ENCODE data around the gene PRR12. TPM values are rescaled to one million over a fixed set of nuclear protein-coding genes. Genes with fewer than 3 reads are reported as not detected.
"Not testable (repeated sequence)": the region's sequence is repeated elsewhere in the genome, so short reads cannot be mapped to it uniquely, and the experiment has no call there.

The PRR12 gene
- total RNA-seq, 1 donor from 2014 or later = 32.0 TPM

DNA sequence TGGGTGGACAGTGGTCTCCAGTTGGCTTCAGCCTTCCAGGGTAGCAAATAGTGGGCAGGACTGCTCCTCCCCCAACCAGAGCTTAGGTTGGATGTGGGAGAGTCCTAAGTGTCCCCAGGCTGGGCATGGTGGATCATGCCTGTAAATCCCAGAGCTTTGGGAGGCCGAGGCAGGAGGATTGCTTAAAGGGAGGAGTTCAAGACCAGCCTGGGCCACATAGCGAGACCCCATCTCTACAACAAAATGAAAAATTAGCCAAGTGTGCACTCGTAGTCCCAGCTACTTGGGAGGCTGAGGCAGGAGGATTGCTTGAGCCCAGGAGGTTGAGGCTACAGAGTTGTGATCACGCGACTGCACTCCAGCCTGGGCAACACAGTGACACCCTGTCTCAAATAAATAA lies 41.6 kb downstream of the PRR12 start:
- H3K27me3 ChIP-seq (ENCODE audit: low read depth) = no peaks in the 10 kb centered on the region
- TF ChIP-seq, protein P1, sequence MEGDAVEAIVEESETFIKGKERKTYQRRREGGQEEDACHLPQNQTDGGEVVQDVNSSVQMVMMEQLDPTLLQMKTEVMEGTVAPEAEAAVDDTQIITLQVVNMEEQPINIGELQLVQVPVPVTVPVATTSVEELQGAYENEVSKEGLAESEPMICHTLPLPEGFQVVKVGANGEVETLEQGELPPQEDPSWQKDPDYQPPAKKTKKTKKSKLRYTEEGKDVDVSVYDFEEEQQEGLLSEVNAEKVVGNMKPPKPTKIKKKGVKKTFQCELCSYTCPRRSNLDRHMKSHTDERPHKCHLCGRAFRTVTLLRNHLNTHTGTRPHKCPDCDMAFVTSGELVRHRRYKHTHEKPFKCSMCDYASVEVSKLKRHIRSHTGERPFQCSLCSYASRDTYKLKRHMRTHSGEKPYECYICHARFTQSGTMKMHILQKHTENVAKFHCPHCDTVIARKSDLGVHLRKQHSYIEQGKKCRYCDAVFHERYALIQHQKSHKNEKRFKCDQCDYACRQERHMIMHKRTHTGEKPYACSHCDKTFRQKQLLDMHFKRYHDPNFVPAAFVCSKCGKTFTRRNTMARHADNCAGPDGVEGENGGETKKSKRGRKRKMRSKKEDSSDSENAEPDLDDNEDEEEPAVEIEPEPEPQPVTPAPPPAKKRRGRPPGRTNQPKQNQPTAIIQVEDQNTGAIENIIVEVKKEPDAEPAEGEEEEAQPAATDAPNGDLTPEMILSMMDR (IDR thresholded peaks at IDR 0.05) = no peak
- intact Hi-C loops (cut with DNase I) = no loop called here
- peaks cover 27% of the 10 kb centered on the region for H3K4me1 ChIP-seq
- ATAC-seq = no peak
- DNase-seq = no peak
- H3K4me3 ChIP-seq = no peak overlapping the region
- H3K36me3 ChIP-seq = peaks cover 18% of the 10 kb centered on the region
- no peaks in the 10 kb centered on the region for H3K9me3 ChIP-seq
- H3K27ac ChIP-seq = no peak overlapping the region

DNA sequence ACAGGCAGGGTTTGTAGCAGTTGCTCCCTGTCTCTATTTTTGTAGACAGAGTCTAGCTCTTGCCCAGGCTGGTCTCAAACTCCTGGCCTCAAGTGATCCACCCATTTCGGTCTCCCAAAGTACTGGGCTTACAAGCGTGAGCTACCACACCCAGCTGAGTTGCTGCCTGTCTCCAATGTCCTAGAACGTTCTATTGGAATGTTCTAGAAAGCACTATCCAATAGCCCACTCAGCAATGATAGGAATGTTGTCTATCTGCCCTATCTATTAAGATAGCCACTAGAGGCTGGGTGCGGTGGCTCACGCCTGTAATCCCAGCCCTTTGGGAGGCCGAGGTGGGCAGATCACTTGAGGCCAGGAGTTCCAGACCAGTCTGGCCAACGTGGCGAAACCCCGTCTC lies 42.3 kb downstream of the PRR12 start:
- peaks cover 18% of the 10 kb centered on the region for H3K36me3 ChIP-seq
- intact Hi-C loops (cut with DNase I); H3K27me3 ChIP-seq (ENCODE audit: low read depth); H3K4me3 ChIP-seq; H3K9me3 ChIP-seq; DNase-seq: not testable (repeated sequence)
- peak in 1 of 2 donors; percentile 5 for ATAC-seq
- peak overlapping the region; percentile 8 for H3K27ac ChIP-seq
- H3K4me1 ChIP-seq = peaks cover 29% of the 10 kb centered on the region

DNA sequence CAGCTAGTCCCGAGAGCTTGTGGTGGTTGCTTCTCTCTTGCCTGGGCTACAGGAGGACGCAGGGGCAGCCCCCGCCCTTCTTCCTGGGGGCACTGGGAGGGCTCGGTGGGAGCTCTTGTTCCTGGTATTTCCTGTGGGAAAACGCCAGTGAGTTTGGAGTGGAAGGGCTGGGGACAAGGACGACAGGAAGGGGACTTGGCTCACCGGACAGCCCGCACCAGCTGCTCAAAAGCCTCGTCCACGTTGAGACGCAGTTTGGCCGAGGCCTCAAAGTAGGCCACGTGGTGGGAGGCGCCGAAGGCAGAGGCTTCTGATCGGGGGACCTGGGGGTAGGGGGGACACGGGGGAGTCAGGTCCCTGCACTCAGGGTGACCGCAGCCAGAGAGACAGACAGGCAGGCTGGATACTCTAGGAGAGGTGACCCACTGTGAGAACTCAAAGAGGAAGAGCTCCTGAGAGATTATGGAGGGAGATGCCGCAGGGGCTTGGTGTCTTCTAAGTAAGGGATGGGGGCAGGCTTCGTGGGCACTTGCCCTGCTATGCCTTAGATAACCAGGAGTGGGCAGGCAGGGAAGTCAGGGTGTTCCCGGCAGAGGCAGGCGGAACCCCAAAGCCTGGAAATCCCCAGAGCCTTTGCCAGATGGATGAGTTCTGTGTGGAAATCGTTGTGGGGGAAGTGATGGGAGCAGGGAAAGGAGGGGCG lies 44.7 kb downstream of the PRR12 start:
- no peak for DNase-seq
- intact Hi-C loops (cut with DNase I) = no loop called here
- peaks cover 38% of the 10 kb centered on the region for H3K4me1 ChIP-seq
- H3K9me3 ChIP-seq = no peaks in the 10 kb centered on the region
- H3K27me3 ChIP-seq (ENCODE audit: low read depth) = no peaks in the 10 kb centered on the region
- peak overlapping the region; percentile 65 for H3K27ac ChIP-seq
- H3K36me3 ChIP-seq = peaks cover 18% of the 10 kb centered on the region
- no peak for ATAC-seq
- H3K4me3 ChIP-seq = no peak overlapping the region
- TF ChIP-seq, protein P1 (IDR thresholded peaks at IDR 0.05) = peak; percentile 13

DNA sequence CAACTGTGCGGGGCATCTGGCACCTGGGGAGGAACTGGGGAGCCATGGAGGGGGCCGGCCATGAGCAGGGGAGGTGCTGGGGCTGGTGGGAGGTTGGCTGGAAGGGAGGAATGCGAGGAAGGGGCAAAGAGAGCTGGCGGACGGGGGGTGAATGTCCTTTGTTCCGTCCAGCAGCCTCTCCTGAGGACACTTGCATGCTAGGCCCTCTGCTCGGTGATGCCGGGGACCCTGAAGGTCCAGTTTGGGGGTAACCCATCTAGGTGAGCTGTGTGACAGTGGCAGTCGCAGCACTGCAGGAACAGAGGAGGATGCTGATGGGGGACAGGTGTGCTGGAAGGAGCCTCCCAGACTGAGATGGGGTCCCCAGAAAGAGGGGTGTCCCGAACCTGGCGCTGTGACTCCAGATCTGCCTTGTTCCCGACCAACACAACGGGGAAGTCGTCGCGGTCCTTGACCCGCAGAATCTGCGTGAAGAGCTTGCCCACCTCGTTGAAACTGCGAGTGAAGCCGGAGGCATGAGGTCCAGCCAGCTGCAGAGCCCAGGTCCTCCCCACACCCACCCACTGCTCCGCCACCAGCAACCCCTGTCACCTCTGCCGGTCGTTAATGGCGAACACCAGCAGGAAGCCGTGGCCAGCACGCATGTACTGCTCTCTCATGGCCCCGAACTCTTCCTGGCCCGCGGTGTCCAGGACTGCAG lies 45.4 kb downstream of the PRR12 start:
- ATAC-seq (no peak), DNase-seq (no peak)
- H3K27ac ChIP-seq = peak overlapping the region; percentile 65
- no peaks in the 10 kb centered on the region for H3K9me3 ChIP-seq
- intact Hi-C loops (cut with DNase I) = no loop called here
- no peaks in the 10 kb centered on the region for H3K27me3 ChIP-seq (ENCODE audit: low read depth)
- TF ChIP-seq, protein P1 (IDR thresholded peaks at IDR 0.05) = no peak
- H3K36me3 ChIP-seq = peaks cover 18% of the 10 kb centered on the region
- H3K4me1 ChIP-seq = peaks cover 39% of the 10 kb centered on the region
- H3K4me3 ChIP-seq = no peak overlapping the region

DNA sequence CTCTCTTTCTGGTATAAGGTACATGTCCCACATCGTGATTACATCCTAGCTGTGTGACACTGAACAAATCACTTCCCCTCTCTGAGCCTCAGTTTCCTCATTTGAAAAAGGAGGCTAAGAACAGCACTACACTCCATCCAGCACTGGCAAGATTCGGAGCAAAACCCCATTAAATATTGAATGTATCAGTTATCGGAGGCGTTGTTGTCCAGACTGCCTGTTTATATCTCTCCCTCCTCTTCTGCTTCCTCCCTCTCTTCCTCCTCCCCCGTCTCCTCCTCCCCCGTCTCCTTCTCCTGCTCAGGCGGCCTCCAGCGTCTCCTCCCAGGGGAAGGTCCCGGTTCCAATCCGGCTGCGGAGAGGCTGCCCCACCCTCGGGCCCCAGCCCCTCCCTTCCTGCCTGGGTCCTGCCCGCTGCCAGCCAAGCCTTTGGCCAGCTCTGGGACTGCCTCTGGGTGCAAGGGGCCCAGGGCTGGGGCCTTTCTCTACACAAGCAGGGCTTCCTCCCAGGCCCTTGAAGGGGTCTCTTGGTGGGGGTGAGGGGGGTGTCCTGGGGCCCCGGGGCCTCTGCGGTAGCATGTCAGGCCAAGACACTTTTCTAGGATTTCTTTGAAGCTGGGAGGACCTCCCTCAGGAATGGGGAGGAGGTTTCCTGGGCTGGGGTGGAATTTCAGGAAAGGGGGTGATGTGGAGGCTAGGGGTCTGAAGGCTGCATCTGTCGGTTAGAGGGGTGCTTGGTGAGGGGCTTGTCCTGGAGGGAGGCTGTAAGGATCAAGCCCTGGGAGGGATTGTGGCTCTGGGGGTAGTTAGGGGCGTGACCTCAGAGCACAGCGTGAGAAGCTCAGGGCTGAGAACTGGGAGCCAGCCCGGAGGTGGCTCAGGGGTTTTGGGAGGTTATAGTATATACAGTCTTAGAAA lies 47.1 kb downstream of the PRR12 start:
- ATAC-seq (peak; percentile 0 to 20), DNase-seq (peak; percentile 87)
- Histone ChIP-seq H3K36me3 (peaks cover 18% of the 10 kb centered on the region), H3K4me1 (peaks cover 46% of the 10 kb centered on the region), H3K27ac (peak overlapping the region; percentile 99), H3K4me3 (peak overlapping the region; percentile 94), H3K9me3 (no peaks in the 10 kb centered on the region), H3K27me3 (ENCODE audit: low read depth) (no peaks in the 10 kb centered on the region)
- intact Hi-C loops (cut with DNase I) = no loop called here
- TF ChIP-seq, protein P1 (IDR thresholded peaks at IDR 0.05) = no peak
